ENCODE measurements around the gene ARID4B.
"Not testable (repeated sequence)": the region's sequence is repeated elsewhere in the genome, so short reads cannot be mapped to it uniquely, and the experiment has no call there.

Gene ARID4B

GRCh38 chr1:235159930-235160329 is 168.0 kb downstream of the ARID4B start:
- DNase-seq (ENCODE audit: low spot score) = not testable (repeated sequence)

- not testable (repeated sequence) for DNase-seq (ENCODE audit: low spot score)
Measured at GRCh38 chr1:235159284-235159683, 168.7 kb downstream of the ARID4B start.

- DNase-seq (ENCODE audit: low spot score) = no peak
Measured at GRCh38 chr1:235158680-235159079, 169.3 kb downstream of the ARID4B start.

DNA sequence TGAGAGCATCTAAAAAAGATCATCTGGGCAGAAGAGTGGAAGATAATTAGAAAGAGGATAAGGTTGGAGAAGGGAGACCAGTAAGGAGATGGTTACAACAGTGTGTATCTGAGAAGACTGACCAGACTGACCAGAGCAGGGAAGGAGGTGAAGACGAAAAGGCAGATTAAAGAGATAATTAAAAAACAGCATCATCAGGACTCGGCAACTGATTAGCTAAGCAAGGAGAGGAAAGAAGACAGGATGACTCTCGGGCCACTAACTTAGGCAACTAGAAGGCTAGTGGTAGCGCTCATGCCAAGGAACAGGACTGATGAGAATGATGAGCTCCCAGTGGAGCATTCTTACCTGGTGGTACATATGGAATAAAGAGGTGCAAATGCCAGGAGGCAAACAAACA is 170.8 kb downstream of the ARID4B start:
- DNase-seq (ENCODE audit: low spot score) = no peak

DNA sequence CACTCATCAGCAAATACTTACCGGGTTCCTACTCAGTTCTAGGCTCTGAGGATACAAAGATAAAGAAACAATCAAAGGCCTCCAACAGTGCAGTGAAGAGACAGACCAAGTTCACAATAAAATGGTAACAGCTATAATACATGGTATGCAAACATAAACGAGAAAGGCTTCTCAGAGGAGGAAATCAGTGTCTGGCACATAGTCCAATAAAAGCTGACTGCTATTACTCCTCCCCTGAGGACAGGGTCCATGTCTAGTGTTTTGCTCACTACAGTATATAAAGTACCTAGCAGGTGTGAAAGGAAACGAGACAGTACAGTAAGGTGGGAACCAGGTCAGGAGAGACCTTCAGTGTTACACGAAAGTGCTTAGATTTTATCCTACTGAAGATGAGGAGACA is 171.2 kb downstream of the ARID4B start:
- no peak for DNase-seq (ENCODE audit: low spot score)

DNA sequence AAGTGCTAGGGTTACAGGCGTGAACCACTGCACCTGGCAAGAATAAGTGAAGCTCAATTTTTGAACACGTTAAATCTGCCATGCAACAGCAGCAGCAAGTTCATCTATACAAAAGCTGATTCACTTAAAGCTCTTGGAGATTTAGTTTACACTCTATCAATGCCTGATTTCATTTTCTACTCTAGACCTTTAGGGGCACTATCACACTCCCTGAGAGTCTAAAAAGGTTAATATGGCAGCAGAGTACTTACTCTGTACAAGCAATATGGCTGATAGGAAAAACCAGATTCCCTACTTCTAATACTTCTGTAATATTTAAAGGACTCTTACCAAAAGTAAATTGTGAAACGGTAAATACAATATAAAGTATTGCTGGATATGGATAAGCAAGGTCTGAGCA is 171.7 kb downstream of the ARID4B start:
- DNase-seq (ENCODE audit: low spot score) = no peak

DNA sequence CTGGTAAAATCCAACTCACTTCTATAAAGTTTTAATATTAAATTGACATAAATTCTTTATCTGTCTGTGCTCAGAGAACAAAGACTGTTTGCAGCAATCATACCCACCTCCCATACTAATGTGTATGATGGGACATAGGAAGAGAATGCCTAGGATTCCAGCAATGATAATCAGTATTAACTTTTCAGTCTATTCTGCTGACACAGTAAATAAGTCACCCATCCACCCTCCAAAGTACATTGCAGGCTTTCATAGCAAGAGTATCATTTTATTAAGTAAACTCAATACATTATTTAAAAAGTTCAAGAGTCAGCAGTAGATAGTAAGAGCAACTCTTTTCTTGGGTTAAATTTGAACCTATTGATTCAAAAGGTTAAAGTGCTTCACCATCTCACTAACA is 175.7 kb downstream of the ARID4B start:
- DNase-seq (ENCODE audit: low spot score) = no peak

DNA sequence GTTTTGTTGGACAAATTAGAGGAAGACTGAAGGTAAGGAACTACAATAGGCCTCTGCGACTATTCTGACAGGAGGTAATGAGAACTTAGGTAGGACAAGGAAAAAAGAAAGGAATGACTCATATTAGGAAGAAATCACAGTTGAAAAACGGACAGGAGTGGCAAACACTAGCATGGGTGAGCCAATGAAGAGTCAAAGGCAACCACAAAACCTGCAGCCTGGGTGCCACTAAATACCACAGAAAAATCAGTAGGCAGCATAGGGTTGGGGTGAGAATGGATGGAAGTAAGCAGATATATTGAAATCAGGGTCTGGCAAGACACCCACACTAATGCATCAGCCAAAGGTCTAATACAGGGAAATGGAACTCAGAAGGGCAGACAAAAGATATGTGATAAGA is 176.9 kb downstream of the ARID4B start:
- no peak for DNase-seq (ENCODE audit: low spot score)

- no peak for DNase-seq (ENCODE audit: low spot score)
Measured at GRCh38 chr1:235149824-235150223, 178.2 kb downstream of the ARID4B start.

- DNase-seq (ENCODE audit: low spot score) = no peak
Measured at GRCh38 chr1:235147269-235147668, 180.7 kb downstream of the ARID4B start.

- no peak for DNase-seq (ENCODE audit: low spot score)
Measured at GRCh38 chr1:235145639-235146038, 182.3 kb downstream of the ARID4B start.

DNA sequence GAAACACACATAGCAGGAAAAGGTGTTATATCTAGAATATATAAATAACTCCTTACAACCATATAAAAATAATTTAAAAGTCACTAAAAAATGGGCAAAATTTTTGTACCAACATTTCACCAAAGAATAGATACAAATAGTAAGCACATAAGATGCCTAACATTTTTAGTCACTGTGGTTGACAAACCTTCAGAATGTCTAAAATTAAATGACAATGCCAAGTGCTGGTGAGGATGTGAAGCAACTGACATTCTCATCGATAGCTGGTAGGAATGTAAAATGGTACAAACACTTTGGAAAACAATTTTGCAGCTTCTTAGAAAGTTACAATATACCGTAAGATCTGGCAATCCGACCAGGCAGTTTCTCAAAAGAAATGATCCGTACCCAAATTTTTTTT is 185.0 kb downstream of the ARID4B start:
- DNase-seq (ENCODE audit: low spot score) = no peak

- no peak for DNase-seq (ENCODE audit: low spot score)
Measured at GRCh38 chr1:235139315-235139714, 188.7 kb downstream of the ARID4B start.

DNA sequence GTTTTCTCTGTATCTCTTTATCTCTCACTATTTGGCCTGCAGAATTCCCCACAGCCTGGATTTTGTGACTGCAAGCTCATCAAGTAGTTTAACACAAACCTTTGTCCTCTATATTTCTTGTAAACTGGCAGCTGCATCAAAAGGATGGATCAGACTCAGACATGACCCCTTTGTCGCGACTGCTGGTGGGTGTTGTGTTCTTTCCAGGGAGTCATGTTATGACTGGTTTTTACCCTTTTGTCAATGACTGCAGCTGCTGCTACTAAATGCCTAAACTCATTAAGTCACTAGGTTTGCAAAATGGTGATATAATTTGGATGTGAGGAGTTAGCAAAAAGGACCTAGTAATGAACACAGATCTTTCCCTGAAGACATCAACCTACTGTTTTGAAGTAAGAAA is 189.2 kb downstream of the ARID4B start:
- no peak for DNase-seq (ENCODE audit: low spot score)

- DNase-seq (ENCODE audit: low spot score) = no peak
Measured at GRCh38 chr1:235136111-235136510, 191.9 kb downstream of the ARID4B start.

DNA sequence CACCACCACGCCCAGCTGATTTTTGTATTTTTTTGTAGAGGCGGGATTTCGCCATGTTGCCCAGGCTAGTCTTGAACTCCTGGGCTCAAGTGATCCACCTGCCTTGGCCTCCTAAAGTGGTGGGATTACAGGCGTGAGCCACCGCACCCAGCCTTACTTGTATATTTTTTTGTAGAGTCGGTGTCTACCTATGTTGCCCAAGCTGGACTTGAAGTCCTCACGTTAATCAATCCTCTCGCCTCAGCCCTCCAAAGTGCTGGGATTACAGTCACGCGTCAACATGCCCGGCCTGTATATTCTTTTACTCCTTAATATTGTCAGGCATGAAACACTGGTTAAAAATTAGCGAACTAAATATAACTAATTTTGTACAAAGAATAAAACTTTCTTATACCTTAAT is 193.8 kb downstream of the ARID4B start:
- no peak for DNase-seq (ENCODE audit: low spot score)

- DNase-seq (ENCODE audit: low spot score) = no peak
Measured at GRCh38 chr1:235133086-235133485, 194.9 kb downstream of the ARID4B start.

- no peak for DNase-seq (ENCODE audit: low spot score)
Measured at GRCh38 chr1:235131961-235132360, 196.0 kb downstream of the ARID4B start.

DNA sequence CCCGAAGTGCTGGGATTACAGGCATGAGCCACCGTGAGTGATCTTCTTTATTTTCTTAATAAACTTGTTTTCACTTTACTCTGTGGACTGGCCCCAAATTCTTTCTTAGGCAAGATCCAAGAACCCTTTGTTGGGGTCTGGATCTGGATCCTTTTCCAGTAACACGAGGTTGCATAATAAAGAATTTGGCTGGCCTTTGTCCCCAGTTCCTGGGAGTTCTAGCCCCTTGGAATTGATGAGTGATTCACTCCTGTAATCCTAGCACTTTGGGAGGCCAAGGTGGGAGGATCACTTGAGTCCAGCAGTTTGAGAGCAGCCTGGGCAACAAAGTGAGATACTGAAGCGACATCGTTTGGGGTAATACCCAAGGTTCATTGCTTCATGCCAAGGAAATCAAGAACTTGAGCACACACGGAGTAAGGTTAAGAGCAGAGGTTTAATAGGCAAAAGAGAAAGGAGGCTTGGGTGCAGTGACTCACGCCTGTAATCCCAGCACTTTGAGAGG is 197.2 kb downstream of the ARID4B start:
- no peak for DNase-seq (ENCODE audit: low spot score)

- no peak for DNase-seq (ENCODE audit: low spot score)
Measured at GRCh38 chr1:235129774-235130570, 198.0 kb downstream of the ARID4B start.

DNA sequence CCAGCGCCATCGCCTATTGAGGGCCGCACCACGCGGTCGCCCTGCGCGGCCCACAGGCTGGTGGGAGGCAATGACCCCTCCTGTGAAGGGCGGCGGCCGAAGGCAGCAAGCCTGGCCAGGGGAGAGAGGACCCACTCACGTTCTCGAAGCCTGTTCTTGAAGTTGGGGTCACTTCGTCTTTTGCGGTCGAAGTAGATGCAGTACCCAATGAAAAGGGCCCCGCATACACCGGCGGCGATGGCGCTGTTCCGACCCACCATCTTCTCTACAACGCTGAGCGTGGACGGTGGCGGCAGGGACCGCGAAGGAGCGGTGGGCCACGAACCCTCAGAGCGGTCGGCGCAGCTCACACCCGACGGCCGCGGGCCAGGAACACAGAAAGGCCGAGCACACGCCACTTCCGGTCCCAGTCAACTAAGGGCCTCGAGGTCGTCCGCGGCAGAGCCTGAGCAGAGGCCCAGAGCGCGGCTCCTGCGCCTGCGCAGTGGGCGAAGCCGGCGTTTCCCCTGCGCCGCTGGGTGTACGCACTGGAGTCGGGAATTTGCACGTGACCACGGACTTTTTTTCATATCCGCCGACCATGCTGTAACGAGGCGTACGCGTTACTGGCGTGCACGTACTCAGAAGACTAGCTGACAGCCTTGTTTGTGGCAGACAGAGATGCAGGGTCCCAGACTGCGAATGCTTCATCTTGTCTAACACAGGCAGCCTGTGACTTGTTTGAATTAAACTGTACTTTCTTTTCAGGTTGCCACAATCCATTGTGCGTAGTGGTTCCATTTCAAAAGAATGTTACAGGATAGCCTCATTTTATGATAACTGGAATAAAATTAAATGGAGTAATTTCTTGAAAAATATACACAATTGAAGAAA is 199.3 kb downstream of the ARID4B start, which contains the start of gene TOMM20:
TSS of gene TOMM20 (minus strand) at position 382 of the 873 bp plus-strand sequence. CDS start at position 260, 122 bp downstream.
- DNase-seq (ENCODE audit: low spot score) = peak; percentile 97

- DNase-seq (ENCODE audit: low spot score) = no peak
Measured at GRCh38 chr1:235127732-235128455, 200.1 kb downstream of the ARID4B start.

Measured in activated CD4-positive, alpha-beta T cell treated with anti-CD3 and anti-CD28 coated beads, Interleukin-2, Interleukin-4, amounts not matched to agents 100 ng/mL and 50 ng/mL, durations not matched to agents 16 hours and 8 hours (primary cell).